Activated B cell treated with CpG ODN at 0.5 μM for 24 hours (primary cell): Measurements from ENCODE around the gene SCAANT1. TPM values are rescaled to one million over a fixed set of nuclear protein-coding genes. Genes with fewer than 3 reads are reported as not detected.
A peak's percentile ranks its signal among the peaks of the same experiment; 100 is the strongest.

Experiments used
- ATAC-seq: fragments of 200-7000 bp; cut with Tn5 transposase; one replicate; pipeline ENCODE4 v1.10.0; 2021; ENCODE audit warnings: low read depth, mild to moderate bottlenecking, moderate library complexity
- CTCF ChIA-PET: fragments of 350-600 bp; sonication (Branson Sonifier 250); formaldehyde crosslinking; loops from one replicate; lab custom pipeline; 2021; ENCODE audit warnings: antibody characterized with exemption; lab: Charles Lee
- POLR2A ChIA-PET: fragments of 350-600 bp; sonication (Branson Sonifier 250); formaldehyde crosslinking; loops from one replicate; lab custom pipeline; 2021; ENCODE audit warnings: antibody characterized with exemption; lab: Charles Lee
- DNase-seq: peaks from one replicate; pipeline ENCODE4 v3.0.0; 2022
- H3K27ac Mint-ChIP-seq: one replicate; pipeline ENCODE4 v1.8.0; 2020; ENCODE audit warnings: mixed read lengths
- H3K27me3 Mint-ChIP-seq: one replicate; pipeline ENCODE4 v1.8.0; 2021; ENCODE audit warnings: mixed read lengths
- H3K36me3 Mint-ChIP-seq: one replicate; pipeline ENCODE4 v1.8.0; 2021; ENCODE audit warnings: low read depth, mixed read lengths
- H3K4me1 Mint-ChIP-seq: one replicate; pipeline ENCODE4 v1.8.0; 2021; ENCODE audit warnings: mixed read lengths
- H3K4me3 Mint-ChIP-seq: one replicate; pipeline ENCODE4 v1.8.0; 2020; ENCODE audit warnings: mild to moderate bottlenecking, mixed read lengths
- H3K9me3 Mint-ChIP-seq: one replicate; pipeline ENCODE4 v1.8.0; 2020; ENCODE audit warnings: mixed read lengths
- intact Hi-C: fragments of 100-400 bp; cut with micrococcal nuclease; formaldehyde crosslinking; loops from one replicate; pipeline ENCODE4 v1.15.1; 2024
- total RNA-seq: library from RNA; stranded (reverse); gene quantifications from 2 replicates; pipeline ENCODE4 v1.2.3, GENCODE V29; 2022
- TF ChIP-seq, protein P1 (sequence below): fragments of 200-600 bp; IDR thresholded peaks from one replicate; pipeline ENCODE4 v1.8.0; 2022; ENCODE audit warnings: antibody characterized with exemption, mild to moderate bottlenecking

Gene SCAANT1
- total RNA-seq, 1 donor from 2014 or later, result not detected

DNA sequence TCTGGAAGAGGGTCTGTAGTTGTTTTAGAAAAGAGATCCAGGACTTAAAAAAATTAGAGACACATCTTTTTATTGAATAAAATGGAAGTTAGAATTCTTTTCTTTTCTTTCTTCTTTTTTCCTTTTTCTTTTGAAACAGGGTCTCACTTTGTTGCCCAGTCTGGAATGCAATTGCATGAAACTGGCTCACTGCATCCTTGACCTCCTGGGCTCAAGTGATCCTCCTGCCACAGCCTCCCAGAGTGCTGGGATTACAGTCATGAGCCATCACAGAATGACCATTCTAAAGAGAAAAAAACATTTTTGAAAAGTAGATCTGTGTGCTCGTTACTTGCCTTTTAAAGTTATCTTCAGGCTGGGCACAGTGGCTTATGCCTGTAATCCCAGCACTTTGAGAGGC, 45.0 kb downstream of the SCAANT1 start:
- DNase-seq (no peak), ATAC-seq (no peak)
- ChIA-PET CTCF (no interaction called here), POLR2A (no interaction called here)
- intact Hi-C loops, result no loop called here
- no peaks in the 10 kb centered on the region for H3K27me3 Mint-ChIP-seq
- no peak overlapping the region for H3K27ac Mint-ChIP-seq
- no peaks in the 10 kb centered on the region for H3K9me3 Mint-ChIP-seq
- no peak overlapping the region for H3K4me3 Mint-ChIP-seq
- H3K4me1 Mint-ChIP-seq, result peaks cover 70% of the 10 kb centered on the region
- TF ChIP-seq, protein P1, sequence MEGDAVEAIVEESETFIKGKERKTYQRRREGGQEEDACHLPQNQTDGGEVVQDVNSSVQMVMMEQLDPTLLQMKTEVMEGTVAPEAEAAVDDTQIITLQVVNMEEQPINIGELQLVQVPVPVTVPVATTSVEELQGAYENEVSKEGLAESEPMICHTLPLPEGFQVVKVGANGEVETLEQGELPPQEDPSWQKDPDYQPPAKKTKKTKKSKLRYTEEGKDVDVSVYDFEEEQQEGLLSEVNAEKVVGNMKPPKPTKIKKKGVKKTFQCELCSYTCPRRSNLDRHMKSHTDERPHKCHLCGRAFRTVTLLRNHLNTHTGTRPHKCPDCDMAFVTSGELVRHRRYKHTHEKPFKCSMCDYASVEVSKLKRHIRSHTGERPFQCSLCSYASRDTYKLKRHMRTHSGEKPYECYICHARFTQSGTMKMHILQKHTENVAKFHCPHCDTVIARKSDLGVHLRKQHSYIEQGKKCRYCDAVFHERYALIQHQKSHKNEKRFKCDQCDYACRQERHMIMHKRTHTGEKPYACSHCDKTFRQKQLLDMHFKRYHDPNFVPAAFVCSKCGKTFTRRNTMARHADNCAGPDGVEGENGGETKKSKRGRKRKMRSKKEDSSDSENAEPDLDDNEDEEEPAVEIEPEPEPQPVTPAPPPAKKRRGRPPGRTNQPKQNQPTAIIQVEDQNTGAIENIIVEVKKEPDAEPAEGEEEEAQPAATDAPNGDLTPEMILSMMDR, result no peak
- H3K36me3 Mint-ChIP-seq, result peaks cover 30% of the 10 kb centered on the region

DNA sequence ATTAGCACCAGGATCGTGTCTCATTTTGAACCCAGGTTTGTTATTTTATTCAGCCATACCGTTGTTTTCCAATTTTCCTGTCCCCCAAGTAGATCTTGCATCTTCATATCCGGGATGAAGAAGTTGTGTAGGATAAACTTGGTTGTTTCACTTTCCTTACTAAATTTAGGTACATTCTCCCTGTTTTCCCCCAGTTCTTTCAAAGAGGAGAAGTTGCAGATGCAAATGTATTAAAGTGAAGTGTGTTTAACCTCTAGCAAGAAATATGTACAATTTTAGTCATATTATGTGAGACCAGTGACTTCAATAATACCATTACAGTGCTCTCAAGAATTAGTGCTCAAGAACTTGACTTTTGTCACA, 47.2 kb downstream of the SCAANT1 start:
- no peak for ATAC-seq
- Mint-ChIP-seq H3K9me3 (no peaks in the 10 kb centered on the region), H3K27ac (peak overlapping the region; percentile 94), H3K36me3 (peaks cover 23% of the 10 kb centered on the region), H3K4me1 (peaks cover 65% of the 10 kb centered on the region), H3K4me3 (peak overlapping the region; percentile 96), H3K27me3 (no peaks in the 10 kb centered on the region)
- intact Hi-C loops, result loop anchor here (1.0 kb wide), 2 partner anchors 47 to 128 kb away; partner anchors contain the start of gene SCAANT1
- POLR2A ChIA-PET, result interaction anchor here (1.0 kb wide), 2 partner anchors 46 to 56 kb away, joined by 3 to 5 read pairs; no protein-coding TSS in a partner anchor
- no peak for DNase-seq
- TF ChIP-seq, protein P1, result no peak
- CTCF ChIA-PET, result no interaction called here

DNA sequence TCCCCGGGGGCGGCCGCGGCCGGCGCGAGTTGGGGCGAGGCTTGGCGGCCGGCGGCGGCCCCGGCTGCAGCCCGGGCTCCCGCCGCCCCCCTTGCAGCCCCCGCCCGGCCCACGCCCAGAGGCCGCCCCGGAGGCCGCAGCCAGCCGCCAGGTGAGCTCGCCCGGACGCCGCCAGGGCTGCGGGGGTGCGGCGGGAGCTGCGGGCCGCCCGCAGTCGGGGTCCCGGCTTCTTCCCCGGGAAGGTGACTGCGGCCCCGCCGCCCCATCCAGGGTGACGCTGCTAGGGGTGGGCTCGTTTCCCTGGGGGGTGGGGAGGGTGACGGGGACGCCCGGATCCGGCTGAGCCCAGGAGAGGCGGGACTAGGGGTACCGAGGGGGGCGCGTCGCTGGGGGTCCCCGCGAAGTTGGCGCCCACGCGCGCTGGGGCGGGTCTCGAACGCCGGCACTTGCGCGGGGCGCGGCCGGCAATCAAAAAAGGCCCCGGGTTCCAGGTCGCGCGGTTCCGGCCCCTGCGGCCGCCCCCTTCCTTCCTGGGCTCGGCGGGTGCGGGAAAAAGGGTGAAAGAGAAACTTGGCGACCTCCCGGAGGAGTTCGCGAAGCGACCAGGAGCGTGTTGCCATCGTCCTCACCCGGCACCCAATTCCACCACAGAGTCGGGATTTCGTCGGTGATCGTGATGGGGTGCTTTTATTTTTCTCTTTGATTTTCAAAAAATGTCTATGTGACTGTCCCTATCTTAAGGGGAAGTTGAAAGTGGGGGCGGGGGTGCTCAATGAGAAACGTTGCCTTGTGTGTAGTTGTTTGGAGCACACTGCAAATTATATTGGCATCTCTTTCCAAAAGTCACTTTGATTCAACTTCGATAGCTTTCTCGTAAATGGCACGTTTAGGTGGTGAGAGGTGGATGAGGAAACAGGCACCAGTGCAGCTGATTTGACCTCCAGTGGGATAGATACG, 47.9 kb downstream of the SCAANT1 start:
- Mint-ChIP-seq H3K4me3 (peak overlapping the region; percentile 96), H3K9me3 (no peaks in the 10 kb centered on the region), H3K4me1 (peaks cover 59% of the 10 kb centered on the region), H3K36me3 (peaks cover 23% of the 10 kb centered on the region), H3K27me3 (no peaks in the 10 kb centered on the region), H3K27ac (peak overlapping the region; percentile 94)
- DNase-seq (peak; percentile 53), ATAC-seq (peak; percentile 60)
- intact Hi-C loops, result loop anchor here (1.0 kb wide), 2 partner anchors 48 to 129 kb away; partner anchors contain the start of gene SCAANT1
- CTCF ChIA-PET, result no interaction called here
- TF ChIP-seq, protein P1, result no peak
- POLR2A ChIA-PET, result interaction anchor here (0.6 to 1.3 kb wide), 6 partner anchors 34 to 159 kb away, joined by 3 to 5 read pairs (median 4); partner anchors contain the start of gene PSMD6

DNA sequence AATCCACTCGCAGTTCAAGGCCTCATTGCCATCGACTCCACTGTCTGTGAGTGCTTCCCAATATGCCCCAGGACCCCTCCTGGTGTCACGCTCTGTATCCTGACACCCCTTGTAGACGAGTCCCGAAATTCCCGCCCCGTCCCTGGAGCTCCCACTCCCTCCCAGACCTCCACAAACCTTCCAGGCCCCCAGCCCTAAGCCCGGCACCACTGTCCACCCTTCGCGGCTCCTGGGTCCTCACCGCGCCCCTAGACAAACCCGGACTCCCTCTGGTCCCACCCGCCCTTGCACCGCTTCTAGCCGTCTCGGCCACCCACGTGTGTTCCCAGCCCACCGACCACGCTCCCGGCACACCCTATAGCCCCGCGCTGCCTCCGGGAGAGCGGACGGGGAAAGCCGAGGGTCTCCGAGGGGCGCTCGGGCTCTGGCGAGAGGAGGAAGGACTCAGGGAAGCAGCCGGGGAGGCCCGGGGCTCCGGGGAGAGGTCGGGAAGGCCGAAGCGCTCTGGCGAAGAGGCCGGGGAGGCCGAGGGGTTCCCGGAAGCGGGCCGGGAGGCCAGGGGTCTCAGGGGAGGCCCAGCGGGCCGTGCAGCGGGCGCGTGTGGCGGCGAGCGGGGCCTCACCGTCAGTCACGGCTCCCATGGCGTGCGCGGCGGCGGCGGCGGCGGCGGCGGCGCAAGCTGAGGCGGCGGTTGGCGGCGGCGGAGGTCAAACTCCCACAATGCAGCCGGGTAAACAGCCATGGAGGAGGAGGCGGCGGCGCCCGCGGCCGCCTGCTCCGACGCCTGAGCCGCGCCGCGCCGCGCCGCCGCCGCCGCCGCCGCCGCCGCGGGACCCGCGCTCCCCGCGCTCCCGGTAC, 48.8 kb downstream of the SCAANT1 start, which contains the start of the genes ATXN7 and THOC7:
Gene ATXN7 (plus strand): TSS at position 718 of the 858 bp plus-strand sequence. CDS start 48,732 bp downstream, outside the sequence.
Gene THOC7 (minus strand): TSS at position 656 of the 858 bp plus-strand sequence. CDS start 15 bp downstream, at position 641.
- POLR2A ChIA-PET, result interaction anchor here (0.6 to 1.3 kb wide), 5 partner anchors 33 to 160 kb away, joined by 3 to 4 read pairs (median 4); partner anchors contain the start of gene PSMD6
- H3K36me3 Mint-ChIP-seq, result peaks cover 23% of the 10 kb centered on the region

More for the DNA sequence above, 48.8 kb downstream of the SCAANT1 start, which contains the start of the genes ATXN7 and THOC7:
- H3K4me1 Mint-ChIP-seq, result peaks cover 50% of the 10 kb centered on the region
- DNase-seq (peak; percentile 77), ATAC-seq (peak; percentile 80)
- H3K27ac Mint-ChIP-seq, result peak within 1 kb of the TSS; percentile 94
- TF ChIP-seq, protein P1, result no peak
- peak within 1 kb of the TSS; percentile 96 for H3K4me3 Mint-ChIP-seq
- intact Hi-C loops, result loop anchor here (1.0 kb wide), 3 partner anchors 49 to 160 kb away; partner anchors contain the start of genes PSMD6 and SCAANT1
- no peaks in the 10 kb centered on the region for H3K9me3 Mint-ChIP-seq
- CTCF ChIA-PET, result no interaction called here
- H3K27me3 Mint-ChIP-seq, result no peaks in the 10 kb centered on the region
